ENCODE measurements around the gene EYS.

- TF ChIP-seq GATA3 (IDR thresholded peaks at IDR 0.05; ENCODE audit: low read depth, low read length): no peak
- no peak for TF ChIP-seq GATA2 (IDR thresholded peaks at IDR 0.05; ENCODE audit: low read depth, low read length)
These were observed 1084.1 kb downstream of the EYS start for GRCh38 chr6:64622944-64623343.

All from SH-SY5Y (cell line).